ENCODE measurements around the gene LAYN. TPM values are rescaled to one million over a fixed set of nuclear protein-coding genes. Genes with fewer than 3 reads are reported as not detected.

Gene LAYN
- polyA plus RNA-seq, 4 donors = 2.4 to 9.9 (median 3.8) TPM; not detected in 1

DNA sequence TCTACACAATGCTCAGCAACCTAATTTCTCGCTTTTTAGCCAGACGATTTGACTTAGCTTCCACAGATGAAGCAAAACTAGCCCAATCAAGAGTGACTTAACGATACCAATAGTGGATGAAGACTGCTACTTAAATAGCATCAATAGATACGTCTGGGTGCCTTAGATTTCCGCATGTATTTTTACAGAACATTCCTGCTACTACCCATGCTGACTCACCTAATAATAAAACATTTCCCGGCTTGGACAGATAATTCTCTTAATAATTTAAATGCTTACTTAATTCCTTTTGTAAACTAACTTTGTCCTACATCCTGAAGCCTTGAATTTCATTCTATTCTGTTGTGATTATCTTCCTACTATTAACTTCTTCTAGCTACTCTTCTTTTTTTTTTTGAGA is 5.2 kb upstream of the LAYN start:
- 63 to 83% (median 69%) methylated on average over 6 of the region's 6 CpGs for WGBS, 3 donors
- H3K27ac ChIP-seq (ENCODE audit: low read depth in 1 of 3, low read length in 2 of 3) = no peak overlapping the region
- DNase-seq (no peak), FAIRE-seq (no peak)
- no peak overlapping the region for H3K4me3 ChIP-seq (ENCODE audit: low read depth in 1 of 3, low read length in 3 of 3)
- H3K27me3 ChIP-seq (ENCODE audit: control insufficient read depth in 3 of 3, insufficient read depth in 3 of 3, low read length in 3 of 3) = peaks cover 0 to 30% (median 2%) of the 10 kb centered on the region in 3 donors
- no peaks in the 10 kb centered on the region for H3K9me3 ChIP-seq (ENCODE audit: control insufficient read depth in 2 of 2, insufficient read depth in 1 of 2, low read depth in 1 of 2, low read length in 1 of 2)
- H3K36me3 ChIP-seq (ENCODE audit: control insufficient read depth in 3 of 3, insufficient read depth in 2 of 3, low read depth in 1 of 3, low read length in 3 of 3) = no peaks in the 10 kb centered on the region
- peaks cover 0 to 4% (median 0%) of the 10 kb centered on the region in 3 donors for H3K4me1 ChIP-seq (ENCODE audit: control insufficient read depth in 3 of 3, insufficient read depth in 2 of 3, low read depth in 1 of 3, low read length in 2 of 3)

DNA sequence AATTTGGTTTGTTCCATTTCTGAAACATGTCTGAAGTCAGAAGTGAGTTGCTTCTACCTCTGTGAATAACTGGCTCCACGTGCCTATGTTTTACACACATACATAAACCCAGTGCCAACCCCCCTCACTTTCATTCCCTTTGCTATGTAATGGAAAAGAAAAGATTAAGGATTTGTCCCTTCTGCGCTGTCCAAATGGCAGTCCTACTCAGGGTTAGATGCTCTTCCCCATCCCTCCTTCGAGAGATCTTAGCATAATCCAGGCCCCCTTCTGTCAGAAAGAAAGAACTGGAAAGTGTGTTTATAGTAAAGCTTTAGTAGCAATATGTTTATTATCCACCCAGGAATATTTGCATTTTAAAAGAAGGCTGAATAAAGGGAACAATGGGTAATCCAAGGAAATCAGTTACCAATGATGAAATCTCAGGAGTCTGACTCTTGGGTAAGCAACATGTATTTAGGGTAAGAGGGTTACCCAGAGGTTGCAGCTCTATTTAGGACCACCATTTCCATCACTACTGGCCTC is 3.1 kb upstream of the LAYN start:
- no peak for DNase-seq
- Histone ChIP-seq H3K4me1 (ENCODE audit: control insufficient read depth in 3 of 3, insufficient read depth in 2 of 3, low read depth in 1 of 3, low read length in 2 of 3) (peaks cover 0 to 13% (median 0%) of the 10 kb centered on the region in 3 donors), H3K9me3 (ENCODE audit: control insufficient read depth in 2 of 2, insufficient read depth in 1 of 2, low read depth in 1 of 2, low read length in 1 of 2) (no peaks in the 10 kb centered on the region), H3K27ac (ENCODE audit: low read depth in 1 of 3, low read length in 2 of 3) (no peak overlapping the region), H3K36me3 (ENCODE audit: control insufficient read depth in 3 of 3, insufficient read depth in 2 of 3, low read depth in 1 of 3, low read length in 3 of 3) (no peaks in the 10 kb centered on the region), H3K27me3 (ENCODE audit: control insufficient read depth in 3 of 3, insufficient read depth in 3 of 3, low read length in 3 of 3) (peaks cover 0 to 46% (median 4%) of the 10 kb centered on the region in 3 donors), H3K4me3 (ENCODE audit: low read depth in 1 of 3, low read length in 3 of 3) (no peak overlapping the region)
- 72 to 80% (median 74%) methylated on average over 3 of the region's 3 CpGs for WGBS, 3 donors
- FAIRE-seq = no peak

DNA sequence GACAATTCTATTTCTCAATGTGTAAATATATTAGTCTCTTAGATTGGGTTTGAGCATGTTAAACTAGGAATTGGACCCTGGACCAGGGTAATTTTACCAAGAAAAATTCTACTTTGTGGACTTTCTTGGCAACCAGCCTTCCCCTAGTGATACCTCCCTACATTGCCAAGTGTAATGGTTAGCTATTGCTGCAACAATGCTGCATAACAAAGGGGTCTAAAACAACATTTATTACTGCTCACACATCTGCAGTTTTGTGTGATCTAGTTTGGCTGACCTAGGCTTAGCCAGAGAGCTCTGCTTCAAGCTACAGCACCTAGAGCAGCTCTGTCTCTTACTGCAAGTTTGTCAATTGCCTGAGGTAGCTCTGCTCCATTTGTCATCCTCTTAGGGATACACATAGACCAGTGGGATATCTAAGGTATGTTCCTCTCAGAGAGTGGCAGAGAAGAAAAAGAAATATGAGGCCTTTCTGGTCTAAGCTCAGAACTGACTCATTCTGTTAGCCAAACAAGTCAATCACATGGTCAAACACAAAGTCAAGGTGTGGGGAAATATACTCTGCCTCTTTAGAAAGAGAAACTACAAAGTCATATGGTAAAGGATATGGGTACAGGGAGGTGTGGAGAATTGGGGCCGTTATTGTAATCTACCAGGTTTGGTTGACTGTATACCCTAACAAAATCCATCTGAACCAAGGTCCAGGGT is 2.0 kb upstream of the LAYN start:
- no peak for FAIRE-seq
- Histone ChIP-seq H3K4me1 (ENCODE audit: control insufficient read depth in 3 of 3, insufficient read depth in 2 of 3, low read depth in 1 of 3, low read length in 2 of 3) (peaks cover 0 to 13% (median 0%) of the 10 kb centered on the region in 3 donors), H3K4me3 (ENCODE audit: low read depth in 1 of 3, low read length in 3 of 3) (no peak overlapping the region), H3K9me3 (ENCODE audit: control insufficient read depth in 2 of 2, insufficient read depth in 1 of 2, low read depth in 1 of 2, low read length in 1 of 2) (no peaks in the 10 kb centered on the region), H3K27ac (ENCODE audit: low read depth in 1 of 3, low read length in 2 of 3) (no peak overlapping the region), H3K36me3 (ENCODE audit: control insufficient read depth in 3 of 3, insufficient read depth in 2 of 3, low read depth in 1 of 3, low read length in 3 of 3) (no peaks in the 10 kb centered on the region), H3K27me3 (ENCODE audit: control insufficient read depth in 3 of 3, insufficient read depth in 3 of 3, low read length in 3 of 3) (peaks cover 0 to 51% (median 4%) of the 10 kb centered on the region in 3 donors)
- no peak for DNase-seq
- 41 to 80% (median 75%) methylated on average over 1 of the region's 1 CpG for WGBS, 3 donors

DNA sequence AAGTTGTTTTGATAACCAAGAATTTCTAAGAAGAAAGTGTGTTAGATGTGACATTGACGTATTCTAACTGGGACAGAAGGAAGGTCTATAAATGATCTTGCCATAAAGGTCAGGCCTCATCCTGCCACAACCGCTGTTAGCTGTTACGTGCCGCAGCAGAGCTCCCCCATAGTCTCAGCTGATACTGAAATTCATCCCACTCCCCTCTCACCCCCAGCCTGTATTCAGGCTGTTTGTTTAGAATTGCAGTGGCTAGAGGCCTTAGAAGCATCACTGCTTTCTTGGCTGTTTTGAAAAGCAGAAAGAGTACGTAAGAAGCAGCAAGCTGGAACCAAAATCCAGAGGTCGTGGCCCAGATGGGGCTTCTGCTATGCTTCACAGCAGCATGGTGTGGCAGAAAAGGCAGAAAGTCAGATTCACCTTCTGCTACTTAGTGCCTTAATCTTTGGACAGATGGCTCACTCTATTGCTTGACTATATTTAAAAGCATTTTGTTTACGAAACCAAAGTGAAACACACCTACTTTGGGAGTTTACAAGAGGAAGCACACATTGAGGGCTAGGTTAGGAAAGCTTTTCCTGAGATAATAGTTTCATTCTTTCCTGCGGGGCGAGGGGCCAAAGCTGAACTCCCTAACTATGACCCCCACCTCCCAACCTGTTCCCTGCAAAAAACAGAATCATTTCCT is 950 bp upstream of the LAYN start:
- H3K4me3 ChIP-seq (ENCODE audit: low read depth in 1 of 3, low read length in 3 of 3) = no peak overlapping the region
- no peaks in the 10 kb centered on the region for H3K9me3 ChIP-seq (ENCODE audit: control insufficient read depth in 2 of 2, insufficient read depth in 1 of 2, low read depth in 1 of 2, low read length in 1 of 2)
- peaks cover 0 to 2% (median 0%) of the 10 kb centered on the region in 3 donors for H3K36me3 ChIP-seq (ENCODE audit: control insufficient read depth in 3 of 3, insufficient read depth in 2 of 3, low read depth in 1 of 3, low read length in 3 of 3)
- H3K27me3 ChIP-seq (ENCODE audit: control insufficient read depth in 3 of 3, insufficient read depth in 3 of 3, low read length in 3 of 3) = peaks cover 0 to 59% (median 4%) of the 10 kb centered on the region in 3 donors
- 77 to 83% (median 77%) methylated on average over 9 of the region's 9 CpGs for WGBS, 3 donors
- DNase-seq (no peak), FAIRE-seq (no peak)
- peaks cover 0 to 13% (median 0%) of the 10 kb centered on the region in 3 donors for H3K4me1 ChIP-seq (ENCODE audit: control insufficient read depth in 3 of 3, insufficient read depth in 2 of 3, low read depth in 1 of 3, low read length in 2 of 3)
- H3K27ac ChIP-seq (ENCODE audit: low read depth in 1 of 3, low read length in 2 of 3) = peak overlapping the region in 1 of 3 donors; percentile 9

DNA sequence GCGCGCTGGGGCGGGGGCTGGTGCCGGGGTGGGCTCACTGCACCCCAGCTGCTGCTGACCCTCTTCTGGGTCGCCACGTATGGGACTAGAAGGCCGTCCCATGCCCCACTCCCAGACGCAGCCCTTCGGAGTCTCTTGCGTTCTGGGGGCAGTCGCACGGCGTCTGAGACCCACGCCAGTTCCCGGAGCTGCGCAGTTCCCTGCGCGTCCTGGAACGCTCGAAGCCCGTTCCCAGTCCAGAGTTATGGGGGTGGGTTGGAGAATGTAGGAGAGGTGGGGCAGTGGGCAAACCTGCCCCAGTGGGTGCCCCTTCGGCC is 375 bp downstream of the LAYN start:
- peaks cover 0 to 63% (median 4%) of the 10 kb centered on the region in 3 donors for H3K27me3 ChIP-seq (ENCODE audit: control insufficient read depth in 3 of 3, insufficient read depth in 3 of 3, low read length in 3 of 3)
- 1 to 2% (median 2%) methylated on average over 21 to 22 of the region's 22 CpGs for WGBS, 3 donors
- DNase-seq (peak in 1 of 2 donors; percentile 21), FAIRE-seq (no peak)
- peak overlapping the region in 1 of 3 donors; percentile 80 for H3K27ac ChIP-seq (ENCODE audit: low read depth in 1 of 3, low read length in 2 of 3)
- peaks cover 0 to 2% (median 0%) of the 10 kb centered on the region in 3 donors for H3K36me3 ChIP-seq (ENCODE audit: control insufficient read depth in 3 of 3, insufficient read depth in 2 of 3, low read depth in 1 of 3, low read length in 3 of 3)
- no peaks in the 10 kb centered on the region for H3K9me3 ChIP-seq (ENCODE audit: control insufficient read depth in 2 of 2, insufficient read depth in 1 of 2, low read depth in 1 of 2, low read length in 1 of 2)
- H3K4me1 ChIP-seq (ENCODE audit: control insufficient read depth in 3 of 3, insufficient read depth in 2 of 3, low read depth in 1 of 3, low read length in 2 of 3) = peaks cover 0 to 13% (median 0%) of the 10 kb centered on the region in 3 donors
- peak overlapping the region; percentile 9 to 48 (median 28) for H3K4me3 ChIP-seq (ENCODE audit: low read depth in 1 of 3, low read length in 3 of 3)

DNA sequence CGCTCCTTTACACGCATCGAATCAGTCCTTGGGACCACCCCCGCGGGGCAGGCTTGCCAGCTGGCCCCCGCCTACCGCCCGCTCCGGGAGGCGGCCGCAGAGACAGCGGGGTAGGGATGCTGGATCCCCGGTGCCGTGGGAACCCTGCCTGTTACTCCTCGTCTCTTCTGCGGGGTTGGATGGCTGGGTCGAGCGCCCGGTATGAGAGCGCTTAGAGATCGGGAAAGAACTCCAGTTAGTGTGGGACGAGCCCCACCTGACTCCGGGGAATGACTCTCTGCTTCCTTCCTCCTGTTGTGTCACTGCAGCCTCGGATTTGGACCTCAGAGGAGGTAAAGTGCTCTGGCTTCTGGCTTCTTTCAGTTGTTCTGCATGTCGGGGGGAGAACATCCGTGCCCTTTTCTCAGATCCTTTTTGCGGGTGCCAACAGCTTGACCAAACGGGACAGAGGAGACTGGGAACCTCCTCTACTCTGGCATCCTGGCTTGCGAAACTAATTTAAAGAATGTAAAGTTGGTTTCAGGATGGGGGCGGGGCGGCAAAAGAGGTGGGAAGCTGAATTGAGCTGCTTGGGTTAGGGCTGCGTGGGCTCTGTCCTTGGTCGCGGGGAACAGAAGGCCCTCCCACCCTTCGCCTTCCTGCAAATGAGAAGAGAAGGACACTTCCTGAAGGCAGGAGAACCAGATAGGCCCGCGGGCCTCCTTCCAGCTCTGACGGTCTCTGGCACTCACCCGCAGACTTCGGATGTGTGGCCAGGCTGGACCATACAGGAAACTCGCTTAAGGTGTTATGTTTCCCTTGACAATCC is 938 bp downstream of the LAYN start:
- Histone ChIP-seq H3K27me3 (ENCODE audit: control insufficient read depth in 3 of 3, insufficient read depth in 3 of 3, low read length in 3 of 3) (peaks cover 0 to 63% (median 4%) of the 10 kb centered on the region in 3 donors), H3K4me1 (ENCODE audit: control insufficient read depth in 3 of 3, insufficient read depth in 2 of 3, low read depth in 1 of 3, low read length in 2 of 3) (peaks cover 0 to 13% (median 0%) of the 10 kb centered on the region in 3 donors), H3K27ac (ENCODE audit: low read depth in 1 of 3, low read length in 2 of 3) (peak overlapping the region in 1 of 3 donors; percentile 80), H3K9me3 (ENCODE audit: control insufficient read depth in 2 of 2, insufficient read depth in 1 of 2, low read depth in 1 of 2, low read length in 1 of 2) (no peaks in the 10 kb centered on the region), H3K4me3 (ENCODE audit: low read depth in 1 of 3, low read length in 3 of 3) (peak overlapping the region; percentile 9 to 48 (median 28)), H3K36me3 (ENCODE audit: control insufficient read depth in 3 of 3, insufficient read depth in 2 of 3, low read depth in 1 of 3, low read length in 3 of 3) (peaks cover 0 to 2% (median 0%) of the 10 kb centered on the region in 3 donors)
- no peak for FAIRE-seq
- WGBS, 3 donors = 6 to 11% (median 8%) methylated on average over 41 of the region's 41 CpGs
- DNase-seq = peak in 1 of 2 donors; percentile 30

DNA sequence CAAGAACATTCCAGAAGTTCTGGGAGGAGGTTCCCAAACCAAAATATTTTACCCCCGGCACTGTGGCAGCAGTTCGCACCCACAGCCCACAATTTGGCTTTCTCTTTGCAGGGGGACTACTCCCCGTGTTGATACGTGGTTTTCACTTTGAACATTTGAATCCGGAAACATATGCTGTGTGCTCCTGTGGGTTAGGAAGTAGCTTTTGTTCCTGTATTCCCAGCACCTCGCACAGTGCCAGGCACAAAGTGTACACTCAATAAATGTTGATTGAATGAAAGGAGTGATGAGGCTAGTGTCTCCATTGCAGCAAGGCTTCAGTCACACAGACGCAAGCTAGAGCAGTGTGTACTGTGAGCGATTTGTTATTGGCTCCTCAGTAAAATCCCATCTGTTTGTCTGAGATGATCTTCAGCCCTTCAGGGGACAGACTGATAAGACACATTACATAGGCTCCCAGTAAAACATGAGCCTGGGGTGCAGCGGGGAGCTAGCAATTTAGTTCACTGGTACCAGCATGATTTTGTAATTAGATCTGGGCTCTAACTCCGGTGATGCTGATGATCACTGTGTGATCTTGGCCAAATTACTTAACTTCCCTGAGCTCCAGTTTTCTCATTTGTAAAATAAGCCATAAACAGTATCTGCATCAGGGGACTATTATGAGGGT is 2.2 kb downstream of the LAYN start:
- Histone ChIP-seq H3K36me3 (ENCODE audit: control insufficient read depth in 3 of 3, insufficient read depth in 2 of 3, low read depth in 1 of 3, low read length in 3 of 3) (peaks cover 0 to 2% (median 0%) of the 10 kb centered on the region in 3 donors), H3K4me3 (ENCODE audit: low read depth in 1 of 3, low read length in 3 of 3) (no peak overlapping the region), H3K27ac (ENCODE audit: low read depth in 1 of 3, low read length in 2 of 3) (no peak overlapping the region), H3K4me1 (ENCODE audit: control insufficient read depth in 3 of 3, insufficient read depth in 2 of 3, low read depth in 1 of 3, low read length in 2 of 3) (peaks cover 0 to 13% (median 0%) of the 10 kb centered on the region in 3 donors), H3K9me3 (ENCODE audit: control insufficient read depth in 2 of 2, insufficient read depth in 1 of 2, low read depth in 1 of 2, low read length in 1 of 2) (no peaks in the 10 kb centered on the region), H3K27me3 (ENCODE audit: control insufficient read depth in 3 of 3, insufficient read depth in 3 of 3, low read length in 3 of 3) (peaks cover 0 to 58% (median 3%) of the 10 kb centered on the region in 3 donors)
- FAIRE-seq (no peak), DNase-seq (no peak)
- WGBS, 3 donors = 63 to 72% (median 66%) methylated on average over 10 of the region's 10 CpGs
